Transverse colon (tissue), 4 donors: ENCODE data around the gene CEL.
"Not testable (repeated sequence)": the region's sequence is repeated elsewhere in the genome, so short reads cannot be mapped to it uniquely, and the experiment has no call there.

Source experiments
- EP300 ChIP-seq: sonication (generic); formaldehyde crosslinking; IDR thresholded peaks from one replicate; pipeline ENCODE4 v1.6.1; 2017; ENCODE audit warnings: antibody characterized with exemption, low read depth
- POLR2A ChIP-seq: fragments of 450-650 bp; IDR thresholded peaks from one replicate; pipeline ENCODE4 v1.6.1; 2016; ENCODE audit warnings: antibody characterized with exemption, mild to moderate bottlenecking, moderate library complexity
- POLR2AphosphoS5 ChIP-seq, 3 donors: sonication (generic); formaldehyde crosslinking; IDR thresholded peaks; one replicate each; pipeline ENCODE4 v1.6.1; 2016; ENCODE audit warnings: antibody characterized with exemption in 3 of 3
- TF ChIP-seq, protein P1 (sequence below), 5 experiments: fragments of 200-600 bp in 3 of 5; fragments of 450-650 bp in 2 of 5; sonication (generic) in 3 of 5; IDR thresholded peaks; 1 replicate in 2 of 5; 2 replicates in 3 of 5; pipeline ENCODE4 v1.5.1; 2016 to 2017; ENCODE audit warnings: antibody characterized with exemption in 5 of 5, inconsistent platforms in 3 of 5, mild to moderate bottlenecking in 2 of 5, moderate library complexity in 1 of 5

DNA sequence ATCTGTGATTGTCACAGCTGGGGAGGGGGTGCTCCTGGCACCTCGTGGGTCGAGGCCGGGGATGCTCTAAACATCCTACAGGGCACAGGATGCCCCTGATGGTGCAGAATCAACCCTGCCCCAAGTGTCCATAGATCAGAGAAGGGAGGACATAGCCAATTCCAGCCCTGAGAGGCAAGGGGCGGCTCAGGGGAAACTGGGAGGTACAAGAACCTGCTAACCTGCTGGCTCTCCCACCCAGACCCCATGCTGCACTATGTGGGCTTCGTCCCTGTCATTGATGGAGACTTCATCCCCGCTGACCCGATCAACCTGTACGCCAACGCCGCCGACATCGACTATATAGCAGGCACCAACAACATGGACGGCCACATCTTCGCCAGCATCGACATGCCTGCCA is 6.7 kb downstream of the CEL start:
- not testable (repeated sequence) for TF ChIP-seq POLR2A; POLR2AphosphoS5 (IDR thresholded peaks at IDR 0.05); EP300
- TF ChIP-seq, protein P1, sequence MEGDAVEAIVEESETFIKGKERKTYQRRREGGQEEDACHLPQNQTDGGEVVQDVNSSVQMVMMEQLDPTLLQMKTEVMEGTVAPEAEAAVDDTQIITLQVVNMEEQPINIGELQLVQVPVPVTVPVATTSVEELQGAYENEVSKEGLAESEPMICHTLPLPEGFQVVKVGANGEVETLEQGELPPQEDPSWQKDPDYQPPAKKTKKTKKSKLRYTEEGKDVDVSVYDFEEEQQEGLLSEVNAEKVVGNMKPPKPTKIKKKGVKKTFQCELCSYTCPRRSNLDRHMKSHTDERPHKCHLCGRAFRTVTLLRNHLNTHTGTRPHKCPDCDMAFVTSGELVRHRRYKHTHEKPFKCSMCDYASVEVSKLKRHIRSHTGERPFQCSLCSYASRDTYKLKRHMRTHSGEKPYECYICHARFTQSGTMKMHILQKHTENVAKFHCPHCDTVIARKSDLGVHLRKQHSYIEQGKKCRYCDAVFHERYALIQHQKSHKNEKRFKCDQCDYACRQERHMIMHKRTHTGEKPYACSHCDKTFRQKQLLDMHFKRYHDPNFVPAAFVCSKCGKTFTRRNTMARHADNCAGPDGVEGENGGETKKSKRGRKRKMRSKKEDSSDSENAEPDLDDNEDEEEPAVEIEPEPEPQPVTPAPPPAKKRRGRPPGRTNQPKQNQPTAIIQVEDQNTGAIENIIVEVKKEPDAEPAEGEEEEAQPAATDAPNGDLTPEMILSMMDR (IDR thresholded peaks at IDR 0.05) = not testable (repeated sequence)
